Measurements from ENCODE around the gene C11orf52. TPM values are rescaled to one million over a fixed set of nuclear protein-coding genes. Genes with fewer than 3 reads are reported as not detected.

Gene C11orf52
- total and polyA plus RNA-seq, 2 of the 13 experiments (the other 11 are each of a cell fraction or from before 2014, with no cell fraction given): 7.4 to 11.0 TPM

DNA sequence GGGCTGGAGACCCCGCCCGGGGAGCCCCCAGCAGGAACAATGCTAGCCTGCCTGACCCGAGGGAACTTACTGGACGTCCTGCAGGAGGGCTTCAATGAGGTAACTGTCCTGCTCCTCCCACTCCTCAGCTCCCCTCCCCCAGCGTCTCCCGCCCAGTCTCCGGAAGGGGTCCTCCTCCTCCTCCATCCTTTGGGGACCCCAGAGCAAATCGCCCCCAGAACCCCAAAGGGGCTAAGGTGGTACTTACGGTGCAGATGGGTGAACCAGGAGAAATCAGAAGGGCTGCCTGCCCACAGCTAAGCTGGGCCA, 18.7 kb downstream of the C11orf52 start (continued):
- TF ChIP-seq ZNF281 (CRISPR knock-in tag; IDR thresholded peaks at IDR 0.05; ENCODE audit: borderline replicate concordance) (peak; percentile 71), GMEB2 (CRISPR knock-in tag; IDR thresholded peaks at IDR 0.05; ENCODE audit: low read depth) (no peak), EZH2 (conservative IDR thresholded peaks at IDR 0.05; ENCODE audit: low read depth, low read length) (no peak), PHF8 (CRISPR knock-in tag; IDR thresholded peaks at IDR 0.05) (0 out of 2 replicates have a peak, but pooled peaks have one; percentile 20), KAT8 (CRISPR knock-in tag; IDR thresholded peaks at IDR 0.05) (no peak), ZNF552 (CRISPR knock-in tag; IDR thresholded peaks at IDR 0.05; ENCODE audit: borderline replicate concordance) (no peak), TFE3 (CRISPR knock-in tag; IDR thresholded peaks at IDR 0.05) (0 out of 2 replicates have a peak, but pooled peaks have one; percentile 15), ZNF501 (CRISPR knock-in tag; IDR thresholded peaks at IDR 0.05) (peak; percentile 48; the same call in 1 of the 2 replicates), HCFC1 (IDR thresholded peaks at IDR 0.05; ENCODE audit: low read depth, low read length) (no peak), ZNF839 (CRISPR knock-in tag; IDR thresholded peaks at IDR 0.05; ENCODE audit: borderline replicate concordance) (no peak), LCORL (IDR thresholded peaks at IDR 0.05) (no peak), LCORL (CRISPR knock-in tag; IDR thresholded peaks at IDR 0.05) (no peak), KDM4B (CRISPR knock-in tag; IDR thresholded peaks at IDR 0.05) (no peak), TGIF2 (CRISPR knock-in tag; IDR thresholded peaks at IDR 0.05) (no peak), HNRNPLL (IDR thresholded peaks at IDR 0.05; ENCODE audit: low read depth, low read length, poor library complexity, severe bottlenecking) (no peak), THAP9 (CRISPR knock-in tag; IDR thresholded peaks at IDR 0.05; ENCODE audit: borderline replicate concordance) (peak; percentile 29; the same call in 1 of the 2 replicates), FOXO1 (CRISPR knock-in tag; IDR thresholded peaks at IDR 0.05) (no peak), HOXA9 (CRISPR knock-in tag; IDR thresholded peaks at IDR 0.05; ENCODE audit: borderline replicate concordance) (no peak)
- TF ChIP-seq, protein P1, sequence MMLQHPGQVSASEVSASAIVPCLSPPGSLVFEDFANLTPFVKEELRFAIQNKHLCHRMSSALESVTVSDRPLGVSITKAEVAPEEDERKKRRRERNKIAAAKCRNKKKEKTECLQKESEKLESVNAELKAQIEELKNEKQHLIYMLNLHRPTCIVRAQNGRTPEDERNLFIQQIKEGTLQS (CRISPR knock-in tag; IDR thresholded peaks at IDR 0.05): no peak
- TF ChIP-seq, protein P2, sequence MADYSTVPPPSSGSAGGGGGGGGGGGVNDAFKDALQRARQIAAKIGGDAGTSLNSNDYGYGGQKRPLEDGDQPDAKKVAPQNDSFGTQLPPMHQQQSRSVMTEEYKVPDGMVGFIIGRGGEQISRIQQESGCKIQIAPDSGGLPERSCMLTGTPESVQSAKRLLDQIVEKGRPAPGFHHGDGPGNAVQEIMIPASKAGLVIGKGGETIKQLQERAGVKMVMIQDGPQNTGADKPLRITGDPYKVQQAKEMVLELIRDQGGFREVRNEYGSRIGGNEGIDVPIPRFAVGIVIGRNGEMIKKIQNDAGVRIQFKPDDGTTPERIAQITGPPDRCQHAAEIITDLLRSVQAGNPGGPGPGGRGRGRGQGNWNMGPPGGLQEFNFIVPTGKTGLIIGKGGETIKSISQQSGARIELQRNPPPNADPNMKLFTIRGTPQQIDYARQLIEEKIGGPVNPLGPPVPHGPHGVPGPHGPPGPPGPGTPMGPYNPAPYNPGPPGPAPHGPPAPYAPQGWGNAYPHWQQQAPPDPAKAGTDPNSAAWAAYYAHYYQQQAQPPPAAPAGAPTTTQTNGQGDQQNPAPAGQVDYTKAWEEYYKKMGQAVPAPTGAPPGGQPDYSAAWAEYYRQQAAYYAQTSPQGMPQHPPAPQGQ (CRISPR knock-in tag; IDR thresholded peaks at IDR 0.05; ENCODE audit: borderline replicate concordance): no peak
